ENCODE measurements around the gene ABCC11. TPM values are rescaled to one million over a fixed set of nuclear protein-coding genes. Genes with fewer than 3 reads are reported as not detected.

ABCC11 gene
- polyA plus RNA-seq (ENCODE audit: insufficient read length in 3 of 3): under 1 TPM; 0.26 to 0.53 (median 0.36) TPM
- long read RNA-seq, donor 1: 0 reads
- long read RNA-seq, donor 2, partial matches to known transcripts: 5 of 23 reads
- long read RNA-seq, donor 2, other reads (novel, unspliced or antisense): 18 of 23 reads
- long read RNA-seq, donor 3, partial matches to known transcripts: 14 of 22 reads
- long read RNA-seq, donor 3, other reads (novel, unspliced or antisense): 8 of 22 reads
- long read RNA-seq, donor 4: 0 reads
- long read RNA-seq, donor 5: 0 reads
- long read RNA-seq, donor 6: 0 reads
- long read RNA-seq, donor 7: 0 reads
- long read RNA-seq, donor 8: 0 reads
- long read RNA-seq, donor 9, partial matches to known transcripts: 32 of 42 reads
- long read RNA-seq, donor 9, other reads (novel, unspliced or antisense): 10 of 42 reads
- long read RNA-seq, donor 10: 0 reads
- long read RNA-seq, donor 11: 0 reads
- long read RNA-seq, donor 12: 0 reads
- long read RNA-seq, donor 13: 0 reads
- long read RNA-seq, donor 14: 0 reads
- long read RNA-seq, donor 15: 0 reads
- long read RNA-seq, donor 16: 0 reads

GRCh38 chr16:48247311-48247710, at the start of gene ABCC11:
Gene ABCC11, minus strand, starts transcription at chr16:48247539. Its CDS starts 15,618 bp downstream, at chr16:48231921.
- no peak for DNase-seq

- no peak for DNase-seq
These were observed 48.3 kb upstream of the ABCC11 start for GRCh38 chr16:48295488-48296281.

GRCh38 chr16:48294724-48295123, 47.4 kb upstream of the ABCC11 start:
- no peak for DNase-seq

GRCh38 chr16:48292452-48292851, 45.1 kb upstream of the ABCC11 start:
- DNase-seq: no peak

- no peak for DNase-seq
These were observed 44.4 kb upstream of the ABCC11 start for GRCh38 chr16:48291754-48292153.

GRCh38 chr16:48291303-48291702, 44.0 kb upstream of the ABCC11 start:
- DNase-seq: no peak

- DNase-seq: no peak
These were observed 39.9 kb upstream of the ABCC11 start for GRCh38 chr16:48287239-48287638.

GRCh38 chr16:48284772-48285409, 37.6 kb upstream of the ABCC11 start:
- no peak for DNase-seq

GRCh38 chr16:48282636-48283263, 35.4 kb upstream of the ABCC11 start:
- DNase-seq: no peak

GRCh38 chr16:48280546-48280945, 33.2 kb upstream of the ABCC11 start:
- DNase-seq: no peak

GRCh38 chr16:48279199-48279598, 31.9 kb upstream of the ABCC11 start:
- no peak for DNase-seq

GRCh38 chr16:48277158-48277557, 29.8 kb upstream of the ABCC11 start:
- DNase-seq: no peak

- no peak for DNase-seq
These were observed 28.8 kb upstream of the ABCC11 start for GRCh38 chr16:48276102-48276501.

GRCh38 chr16:48274476-48274875, 27.1 kb upstream of the ABCC11 start:
- no peak for DNase-seq

- DNase-seq: no peak
These were observed 25.6 kb upstream of the ABCC11 start for GRCh38 chr16:48272837-48273421.

- DNase-seq: no peak
These were observed 24.4 kb upstream of the ABCC11 start for GRCh38 chr16:48271728-48272127.

- DNase-seq: no peak
These were observed 21.7 kb upstream of the ABCC11 start for GRCh38 chr16:48269011-48269410.

- DNase-seq: no peak
These were observed 15.3 kb upstream of the ABCC11 start for GRCh38 chr16:48262631-48263030.

- no peak for DNase-seq
These were observed 14.2 kb upstream of the ABCC11 start for GRCh38 chr16:48261569-48261968.

GRCh38 chr16:48256579-48257177, 9.3 kb upstream of the ABCC11 start:
- DNase-seq: no peak

GRCh38 chr16:48252013-48252412, 4.7 kb upstream of the ABCC11 start:
- DNase-seq: no peak
